ENCODE measurements around the gene LPCAT3.

The LPCAT3 gene

DNA sequence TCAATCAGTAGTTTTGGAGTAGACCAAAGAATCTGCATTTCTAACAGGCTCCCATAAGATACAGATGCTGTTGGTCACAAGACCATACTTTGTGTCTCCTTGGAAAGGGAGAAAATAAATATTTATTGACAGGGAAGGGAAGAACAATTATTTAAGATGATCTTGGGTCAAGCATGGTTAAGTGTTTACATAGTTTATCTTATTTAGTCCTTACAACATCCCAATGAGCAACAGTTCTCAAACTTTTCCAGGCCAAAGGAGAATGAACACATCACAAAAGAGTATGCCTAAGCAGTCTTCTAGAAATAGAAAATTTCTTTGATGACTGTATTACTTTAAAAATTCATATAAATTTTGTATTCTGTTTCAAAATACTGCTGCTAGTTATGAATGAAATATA lies 8.8 kb downstream of the LPCAT3 start:
- no peak overlapping the region for H3K4me3 ChIP-seq (ENCODE audit: low read depth, low read length)
- no peak for DNase-seq (ENCODE audit: low read depth)
- TF ChIP-seq POLR2A (IDR thresholded peaks at IDR 0.05; ENCODE audit: extremely low read depth, insufficient read length): no peak
- TF ChIP-seq MYC (IDR thresholded peaks at IDR 0.05; ENCODE audit: low read depth, low read length): no peak
- TF ChIP-seq, protein P1, sequence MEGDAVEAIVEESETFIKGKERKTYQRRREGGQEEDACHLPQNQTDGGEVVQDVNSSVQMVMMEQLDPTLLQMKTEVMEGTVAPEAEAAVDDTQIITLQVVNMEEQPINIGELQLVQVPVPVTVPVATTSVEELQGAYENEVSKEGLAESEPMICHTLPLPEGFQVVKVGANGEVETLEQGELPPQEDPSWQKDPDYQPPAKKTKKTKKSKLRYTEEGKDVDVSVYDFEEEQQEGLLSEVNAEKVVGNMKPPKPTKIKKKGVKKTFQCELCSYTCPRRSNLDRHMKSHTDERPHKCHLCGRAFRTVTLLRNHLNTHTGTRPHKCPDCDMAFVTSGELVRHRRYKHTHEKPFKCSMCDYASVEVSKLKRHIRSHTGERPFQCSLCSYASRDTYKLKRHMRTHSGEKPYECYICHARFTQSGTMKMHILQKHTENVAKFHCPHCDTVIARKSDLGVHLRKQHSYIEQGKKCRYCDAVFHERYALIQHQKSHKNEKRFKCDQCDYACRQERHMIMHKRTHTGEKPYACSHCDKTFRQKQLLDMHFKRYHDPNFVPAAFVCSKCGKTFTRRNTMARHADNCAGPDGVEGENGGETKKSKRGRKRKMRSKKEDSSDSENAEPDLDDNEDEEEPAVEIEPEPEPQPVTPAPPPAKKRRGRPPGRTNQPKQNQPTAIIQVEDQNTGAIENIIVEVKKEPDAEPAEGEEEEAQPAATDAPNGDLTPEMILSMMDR (IDR thresholded peaks at IDR 0.05; ENCODE audit: low read depth, low read length): no peak
- TF ChIP-seq, protein P2, sequence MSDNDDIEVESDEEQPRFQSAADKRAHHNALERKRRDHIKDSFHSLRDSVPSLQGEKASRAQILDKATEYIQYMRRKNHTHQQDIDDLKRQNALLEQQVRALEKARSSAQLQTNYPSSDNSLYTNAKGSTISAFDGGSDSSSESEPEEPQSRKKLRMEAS (IDR thresholded peaks at IDR 0.05; ENCODE audit: low read depth, low read length): no peak

DNA sequence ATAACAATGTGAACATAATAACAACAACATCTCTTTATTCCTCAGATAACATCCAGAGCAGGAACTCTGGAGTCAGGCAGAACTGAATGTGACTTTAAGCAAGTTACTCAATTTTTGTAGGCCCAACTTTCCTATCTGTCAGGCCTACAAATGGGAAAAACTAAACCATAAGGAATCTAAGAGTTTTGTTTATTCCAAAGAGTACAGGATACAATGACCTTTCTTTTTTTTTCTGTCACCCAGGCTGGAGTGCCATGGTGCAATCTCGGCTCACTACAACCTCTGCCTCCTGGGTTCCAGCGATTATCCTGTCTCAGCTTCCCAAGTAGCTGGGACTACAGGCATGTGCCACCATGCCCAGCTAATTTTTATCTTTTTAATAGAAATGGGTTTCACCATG lies 9.4 kb downstream of the LPCAT3 start:
- H3K4me3 ChIP-seq (ENCODE audit: low read depth, low read length): no peak overlapping the region
- no peak for DNase-seq (ENCODE audit: low read depth)
- TF ChIP-seq, protein P2 (IDR thresholded peaks at IDR 0.05; ENCODE audit: low read depth, low read length): no peak
- TF ChIP-seq POLR2A (IDR thresholded peaks at IDR 0.05; ENCODE audit: extremely low read depth, insufficient read length): no peak
- TF ChIP-seq, protein P1 (IDR thresholded peaks at IDR 0.05; ENCODE audit: low read depth, low read length): no peak
- no peak for TF ChIP-seq MYC (IDR thresholded peaks at IDR 0.05; ENCODE audit: low read depth, low read length)

DNA sequence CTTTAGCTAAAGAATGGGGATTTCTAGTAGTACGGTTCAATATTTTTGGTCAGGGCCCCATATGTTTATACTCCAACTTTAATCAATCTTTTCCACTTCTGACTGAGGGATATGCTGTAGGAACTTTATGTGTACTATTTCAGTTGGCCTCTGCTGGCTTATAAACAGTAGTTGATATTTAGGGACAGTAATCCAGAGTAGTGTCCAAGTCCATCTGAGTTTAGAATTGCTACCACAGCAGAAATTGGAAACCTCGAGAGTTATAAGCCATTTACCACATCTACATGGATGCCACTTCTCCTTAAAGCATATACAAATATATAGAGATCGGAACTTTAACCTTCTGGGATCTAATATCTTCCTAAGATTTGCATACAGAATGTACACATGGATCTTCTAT lies 11.6 kb downstream of the LPCAT3 start:
- DNase-seq (ENCODE audit: low read depth): no peak
- no peak overlapping the region for H3K4me3 ChIP-seq (ENCODE audit: low read depth, low read length)
- TF ChIP-seq, protein P1 (IDR thresholded peaks at IDR 0.05; ENCODE audit: low read depth, low read length): no peak
- TF ChIP-seq, protein P2 (IDR thresholded peaks at IDR 0.05; ENCODE audit: low read depth, low read length): no peak
- TF ChIP-seq MYC (IDR thresholded peaks at IDR 0.05; ENCODE audit: low read depth, low read length) (no peak), POLR2A (IDR thresholded peaks at IDR 0.05; ENCODE audit: extremely low read depth, insufficient read length) (no peak)

DNA sequence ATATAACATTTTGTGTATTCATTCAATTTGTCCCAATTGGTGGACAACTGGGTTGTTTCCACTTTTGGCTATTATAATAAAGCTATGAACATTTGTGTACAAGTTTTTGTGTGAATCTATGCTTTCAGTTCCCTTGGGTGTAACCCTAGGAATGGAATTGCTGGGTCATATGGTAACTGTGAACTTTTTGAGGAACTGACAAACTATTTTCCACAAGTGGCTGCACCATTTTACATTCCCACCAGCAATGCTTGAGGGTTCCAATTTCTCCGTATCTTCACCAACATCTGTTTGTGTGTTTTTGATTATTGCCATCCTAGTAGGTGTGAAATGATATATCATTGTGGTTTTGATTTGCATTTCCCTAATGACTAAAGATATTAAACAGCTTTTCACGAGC lies 13.0 kb downstream of the LPCAT3 start:
- TF ChIP-seq, protein P1 (IDR thresholded peaks at IDR 0.05; ENCODE audit: low read depth, low read length): no peak
- TF ChIP-seq POLR2A (IDR thresholded peaks at IDR 0.05; ENCODE audit: extremely low read depth, insufficient read length): no peak
- TF ChIP-seq MYC (IDR thresholded peaks at IDR 0.05; ENCODE audit: low read depth, low read length): no peak
- TF ChIP-seq, protein P2 (IDR thresholded peaks at IDR 0.05; ENCODE audit: low read depth, low read length): no peak
- H3K4me3 ChIP-seq (ENCODE audit: low read depth, low read length): no peak overlapping the region
- DNase-seq (ENCODE audit: low read depth): no peak

DNA sequence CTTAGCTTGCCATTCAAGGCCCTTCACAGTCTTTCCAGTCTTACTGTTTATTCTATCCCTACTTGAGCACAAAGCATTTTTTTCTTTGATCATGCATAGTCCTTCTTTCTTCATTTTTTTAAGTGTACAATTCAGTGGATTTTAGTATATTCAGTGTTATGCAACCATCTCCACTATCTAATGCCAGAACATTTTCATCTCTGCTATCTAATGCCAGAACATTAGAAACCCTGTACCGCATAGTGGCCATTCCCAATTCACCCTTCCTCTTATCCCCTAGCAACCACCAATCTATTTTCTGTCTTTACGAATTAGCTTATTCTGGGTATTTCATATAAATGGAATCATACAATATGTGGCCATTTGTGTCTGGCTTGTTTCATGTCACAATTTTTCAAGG lies 13.4 kb downstream of the LPCAT3 start:
- H3K4me3 ChIP-seq (ENCODE audit: low read depth, low read length): no peak overlapping the region
- TF ChIP-seq MYC (IDR thresholded peaks at IDR 0.05; ENCODE audit: low read depth, low read length) (no peak), POLR2A (IDR thresholded peaks at IDR 0.05; ENCODE audit: extremely low read depth, insufficient read length) (no peak)
- TF ChIP-seq, protein P1 (IDR thresholded peaks at IDR 0.05; ENCODE audit: low read depth, low read length): no peak
- TF ChIP-seq, protein P2 (IDR thresholded peaks at IDR 0.05; ENCODE audit: low read depth, low read length): no peak
- no peak for DNase-seq (ENCODE audit: low read depth)
